Measurements from ENCODE around the gene TLR3.

DNA sequence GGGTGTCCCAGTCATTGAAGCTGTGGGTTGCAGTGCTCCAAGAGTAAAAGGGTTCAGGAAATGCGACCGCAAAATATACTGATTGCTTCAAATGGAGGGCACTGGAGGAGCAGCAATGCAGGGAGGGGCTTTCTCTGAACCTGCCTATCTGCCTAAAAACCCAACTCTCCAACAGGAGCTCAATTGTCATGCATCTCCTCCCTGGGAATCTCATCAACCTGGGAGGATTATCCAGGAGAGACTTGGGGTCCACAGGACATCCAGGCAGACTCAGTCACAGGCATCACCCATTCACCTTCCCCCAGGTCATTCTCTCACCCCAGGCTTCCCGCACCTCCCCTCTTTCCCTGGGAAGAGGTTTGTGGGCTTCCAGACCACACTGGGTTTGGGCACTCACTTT lies 38.2 kb upstream of the TLR3 start:
- TF ChIP-seq, protein P1, sequence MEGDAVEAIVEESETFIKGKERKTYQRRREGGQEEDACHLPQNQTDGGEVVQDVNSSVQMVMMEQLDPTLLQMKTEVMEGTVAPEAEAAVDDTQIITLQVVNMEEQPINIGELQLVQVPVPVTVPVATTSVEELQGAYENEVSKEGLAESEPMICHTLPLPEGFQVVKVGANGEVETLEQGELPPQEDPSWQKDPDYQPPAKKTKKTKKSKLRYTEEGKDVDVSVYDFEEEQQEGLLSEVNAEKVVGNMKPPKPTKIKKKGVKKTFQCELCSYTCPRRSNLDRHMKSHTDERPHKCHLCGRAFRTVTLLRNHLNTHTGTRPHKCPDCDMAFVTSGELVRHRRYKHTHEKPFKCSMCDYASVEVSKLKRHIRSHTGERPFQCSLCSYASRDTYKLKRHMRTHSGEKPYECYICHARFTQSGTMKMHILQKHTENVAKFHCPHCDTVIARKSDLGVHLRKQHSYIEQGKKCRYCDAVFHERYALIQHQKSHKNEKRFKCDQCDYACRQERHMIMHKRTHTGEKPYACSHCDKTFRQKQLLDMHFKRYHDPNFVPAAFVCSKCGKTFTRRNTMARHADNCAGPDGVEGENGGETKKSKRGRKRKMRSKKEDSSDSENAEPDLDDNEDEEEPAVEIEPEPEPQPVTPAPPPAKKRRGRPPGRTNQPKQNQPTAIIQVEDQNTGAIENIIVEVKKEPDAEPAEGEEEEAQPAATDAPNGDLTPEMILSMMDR (IDR thresholded peaks at IDR 0.05) = no peak
- TF ChIP-seq POLR2A (IDR thresholded peaks at IDR 0.05) (no peak), POLR2AphosphoS5 (IDR thresholded peaks at IDR 0.05) (no peak)
